NCI-H524 treated with DMSO at 0.1 percent for 48 hours (cell line): ENCODE results near the gene TGM2.

Experiments used
- DNase-seq: peaks from one replicate; lab custom pipeline; 2025; lab: John Stamatoyannopoulos, UW

Gene TGM2

DNA sequence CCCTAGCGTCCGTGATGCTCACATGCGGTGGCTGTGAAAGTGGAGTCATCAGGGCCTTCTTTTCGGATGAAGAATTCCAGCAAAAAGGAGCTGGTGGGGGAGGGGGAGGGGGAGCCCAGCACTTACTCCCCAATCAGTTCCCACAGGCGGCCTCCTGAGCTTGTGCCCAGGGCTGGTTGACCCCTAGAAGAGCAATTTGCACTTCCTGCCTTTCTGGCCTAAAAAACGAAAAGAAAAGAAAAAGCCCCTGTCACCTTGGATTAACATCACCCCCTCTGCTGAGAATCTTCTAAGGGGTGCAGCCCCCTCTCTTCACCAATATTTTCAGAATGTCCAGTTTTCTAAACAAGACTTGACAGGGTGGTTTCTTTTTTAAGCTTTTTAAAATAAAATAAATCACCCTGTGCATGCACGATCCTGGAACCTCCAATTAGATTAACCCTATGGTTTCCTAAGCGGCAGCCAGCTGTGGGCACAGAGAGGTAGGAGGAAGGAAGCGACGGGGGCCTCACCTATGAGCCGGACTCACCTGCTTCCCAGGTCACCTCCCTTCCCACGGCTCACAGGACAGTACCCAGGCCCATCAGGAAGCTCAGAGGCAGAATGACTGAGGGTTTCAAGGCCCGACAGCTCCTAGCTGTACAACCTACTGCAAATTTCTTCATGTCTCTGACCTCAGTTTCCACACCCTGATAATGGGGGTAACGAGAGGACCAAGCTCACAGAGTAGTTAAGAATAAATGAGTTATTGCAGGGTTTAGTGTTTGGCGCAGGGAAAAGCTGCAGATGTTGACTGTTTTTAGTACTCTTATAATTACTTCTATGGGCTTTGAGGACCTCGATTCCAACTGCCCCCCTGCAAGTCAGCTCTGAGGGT is 10.5 kb upstream of the TGM2 start:
- DNase-seq, result no peak

DNA sequence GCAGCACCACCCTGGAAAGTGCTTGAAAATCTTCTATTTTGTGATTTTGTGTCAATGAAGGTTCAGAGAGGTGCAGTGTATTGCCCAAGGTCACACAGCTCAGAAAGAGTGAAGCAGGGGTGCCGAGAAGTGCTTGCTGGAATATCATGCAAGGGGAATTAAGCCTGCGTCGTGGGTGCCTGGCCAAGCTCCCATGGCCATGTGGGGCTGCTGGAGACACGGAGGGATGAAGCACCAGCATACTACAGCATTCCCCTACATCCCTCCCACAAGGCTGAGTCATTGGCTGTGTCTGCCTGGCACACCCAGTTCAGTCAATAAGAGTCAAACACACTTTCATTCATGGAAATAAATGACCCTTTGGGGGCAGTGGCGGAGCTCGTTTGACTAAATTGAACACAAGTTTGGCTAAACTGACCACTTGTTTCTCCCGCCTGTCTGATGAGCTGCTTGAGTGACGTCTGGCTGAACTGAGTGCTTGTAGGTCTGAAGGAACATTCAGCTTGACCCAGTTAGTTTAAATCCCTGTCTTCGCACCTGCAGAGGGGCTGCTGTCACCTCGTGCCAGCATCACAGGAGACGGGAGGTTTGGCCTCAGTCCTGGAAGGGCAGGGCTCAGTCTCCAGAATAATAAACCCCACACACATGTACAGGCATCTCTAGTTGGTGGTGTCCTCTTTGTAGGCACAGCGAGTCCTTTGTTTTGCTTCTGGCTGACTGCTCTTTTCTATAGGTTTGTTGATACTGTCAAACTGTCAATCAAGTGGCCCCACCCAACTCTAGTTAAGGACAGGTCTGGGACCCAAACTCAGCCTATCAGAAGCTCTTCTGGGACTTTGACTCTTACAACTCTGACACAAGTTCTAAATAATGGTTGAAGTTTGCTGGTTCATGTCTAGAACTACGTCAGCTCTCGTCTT is 8.4 kb upstream of the TGM2 start:
- DNase-seq, result no peak

DNA sequence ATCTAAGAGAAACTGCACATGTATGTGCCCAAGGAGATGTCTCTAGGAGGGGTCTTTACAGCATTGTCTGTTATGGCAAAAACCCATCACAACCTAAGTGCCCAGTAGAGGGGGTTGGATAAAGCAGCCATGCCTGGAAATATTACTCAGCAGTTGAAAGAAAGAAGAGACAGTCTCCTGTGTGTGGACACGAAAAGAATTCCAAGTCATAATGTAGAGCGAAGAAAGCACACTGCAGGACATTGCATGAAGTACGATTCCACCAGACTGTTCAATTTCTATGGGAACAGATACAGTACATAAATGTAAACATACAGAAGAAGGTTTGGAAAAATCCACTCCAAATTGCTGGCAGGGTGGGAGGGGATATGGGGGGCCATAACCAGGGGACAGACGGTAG is 7.3 kb upstream of the TGM2 start:
- DNase-seq, result no peak

DNA sequence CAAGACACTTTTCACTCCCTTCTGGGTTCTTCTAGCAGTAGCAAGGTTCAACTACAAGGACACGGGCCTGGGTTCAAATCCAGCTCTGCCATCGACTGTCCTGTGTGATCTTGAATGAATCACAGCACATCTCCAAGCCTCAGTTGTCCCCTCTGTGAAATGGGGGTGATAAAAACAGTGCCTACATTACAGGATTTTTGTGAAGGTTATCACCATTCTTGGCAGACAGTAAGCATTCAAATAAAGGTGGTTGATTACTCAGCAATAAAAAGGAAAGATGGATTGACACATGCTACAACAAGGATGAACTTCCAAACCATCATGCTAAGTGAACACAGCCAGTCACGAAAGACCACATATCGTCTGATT is 6.6 kb upstream of the TGM2 start:
- DNase-seq, result no peak

DNA sequence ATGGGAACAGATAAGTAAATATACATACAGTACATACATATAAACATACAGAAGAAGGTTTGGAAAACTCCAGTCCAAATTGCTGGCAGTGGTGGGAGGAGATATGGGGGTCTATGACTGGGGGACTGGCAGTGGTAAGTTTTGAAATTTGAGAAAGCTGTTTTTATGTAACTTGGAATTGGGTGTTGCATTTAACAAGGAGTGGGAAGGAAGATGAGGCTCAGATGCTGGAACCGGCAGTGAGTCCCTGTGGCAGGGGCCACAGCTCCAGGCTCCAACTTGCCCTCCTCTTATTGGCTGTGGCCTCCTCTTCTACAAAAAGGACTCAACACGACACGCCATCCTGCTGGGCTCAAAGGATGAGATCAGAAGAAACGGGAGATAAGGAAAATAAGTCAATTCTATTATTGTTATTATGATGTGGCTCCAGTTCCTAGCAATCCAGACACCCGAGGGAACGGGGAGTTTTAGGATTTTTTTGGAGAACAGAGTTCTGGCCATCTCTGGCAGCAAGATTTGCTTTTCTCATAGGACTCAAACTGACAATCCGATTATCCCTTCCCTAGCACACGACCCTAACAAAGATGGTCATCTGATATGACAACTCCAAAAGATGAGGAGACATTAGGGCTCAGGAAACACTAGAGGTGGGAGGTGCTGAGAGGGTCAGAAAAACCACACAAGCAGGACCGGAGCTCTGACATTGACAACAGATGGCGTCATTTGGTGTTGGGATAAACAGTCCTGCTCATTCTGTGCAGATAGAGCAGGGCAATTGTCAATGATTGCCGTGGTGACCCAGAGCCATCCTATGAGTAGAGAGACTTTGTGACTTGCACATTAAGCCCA is 6.0 kb upstream of the TGM2 start:
- DNase-seq, result peak; percentile 82

DNA sequence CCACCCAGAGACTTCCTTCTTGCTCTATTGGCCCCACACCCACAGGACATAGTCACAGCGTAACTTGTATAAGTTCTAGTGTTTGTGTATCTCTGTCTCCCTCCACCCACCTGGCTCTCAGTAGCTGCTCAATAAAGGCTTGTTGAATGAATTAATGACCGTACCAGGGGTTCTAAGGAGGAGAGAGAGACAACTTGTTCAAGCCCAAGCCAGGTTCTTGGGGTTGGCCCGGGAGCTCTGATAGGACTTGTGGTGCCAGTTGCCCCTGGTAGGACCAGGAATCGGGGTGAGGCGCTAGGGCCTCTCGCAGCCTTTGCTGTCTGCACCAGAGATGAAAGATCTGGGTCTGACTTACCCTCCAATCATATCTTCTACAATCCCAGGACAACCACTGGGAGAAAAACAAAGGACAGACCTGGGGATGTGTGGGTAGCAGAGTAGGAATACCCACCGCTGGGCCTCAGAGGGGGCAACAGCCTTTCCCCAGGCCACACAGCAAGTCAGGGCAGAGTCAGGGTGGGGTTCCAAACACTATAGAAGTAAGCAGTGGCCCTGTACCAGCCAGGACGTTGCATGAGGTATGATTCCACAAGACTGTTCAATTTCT is 5.3 kb upstream of the TGM2 start:
- no peak for DNase-seq

DNA sequence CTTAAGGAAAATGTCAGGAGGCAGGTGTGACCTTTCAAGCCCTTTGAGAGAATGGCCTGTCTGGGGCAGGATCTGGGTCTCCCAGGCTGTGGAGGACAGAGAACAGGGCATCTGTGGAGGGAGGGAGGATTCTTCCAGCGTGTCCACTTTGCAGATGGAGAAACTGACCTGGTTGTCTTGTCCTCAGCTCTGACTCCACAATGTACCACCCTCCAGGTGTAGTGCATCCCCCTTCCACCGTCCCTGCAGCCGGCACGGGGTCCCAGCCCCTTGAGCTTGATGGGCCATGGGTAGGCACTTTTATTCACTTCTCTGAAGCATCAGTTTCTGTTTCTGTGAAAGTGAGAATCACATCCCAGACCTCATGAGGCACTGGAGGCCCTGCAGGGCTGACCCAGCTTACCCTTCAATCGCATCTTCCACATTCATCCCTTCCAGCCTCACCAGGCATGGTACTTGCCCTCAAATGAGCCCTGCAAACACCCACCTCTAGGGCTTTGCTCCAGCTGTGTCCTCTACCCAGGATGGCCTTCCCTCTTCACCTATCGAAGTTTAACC is 4.6 kb upstream of the TGM2 start:
- DNase-seq, result no peak

DNA sequence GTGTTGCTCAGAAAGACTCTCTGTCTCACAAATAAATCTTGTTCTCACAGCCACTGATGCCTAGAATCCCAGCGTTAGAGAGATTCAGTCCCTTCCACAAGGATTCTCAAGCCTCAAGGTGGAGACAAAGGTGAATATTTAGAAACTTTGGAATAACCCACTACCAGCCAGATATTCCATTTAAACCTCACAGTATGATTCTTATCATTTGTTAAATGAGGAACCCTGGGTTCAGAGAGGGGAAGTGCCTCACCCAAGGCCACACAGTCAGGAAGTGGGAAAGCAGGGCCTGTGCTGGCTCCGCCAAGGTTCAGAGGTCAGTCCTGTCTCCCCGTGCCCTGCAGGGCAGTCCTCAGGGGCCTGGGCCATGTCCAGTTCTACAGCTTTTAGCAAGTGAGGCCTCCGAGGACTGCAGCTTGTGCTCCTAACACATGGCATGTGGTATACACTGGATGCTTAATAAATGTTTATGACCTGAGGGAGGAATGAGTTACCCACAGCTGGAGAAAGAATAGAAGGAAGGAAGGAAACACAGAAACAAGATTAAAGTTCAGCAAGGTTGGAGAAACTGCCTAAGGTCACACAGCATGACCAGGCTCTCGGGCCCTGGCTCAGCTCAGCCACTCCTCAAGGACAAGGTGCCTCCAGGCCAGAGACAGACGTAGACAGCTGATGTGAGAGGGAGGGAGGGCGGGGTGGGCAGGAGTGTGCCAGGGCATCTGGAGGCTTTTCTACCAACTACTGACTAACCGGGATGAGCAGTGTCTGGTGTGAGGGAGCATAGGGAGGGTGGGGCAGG is 3.9 kb upstream of the TGM2 start:
- DNase-seq, result no peak

DNA sequence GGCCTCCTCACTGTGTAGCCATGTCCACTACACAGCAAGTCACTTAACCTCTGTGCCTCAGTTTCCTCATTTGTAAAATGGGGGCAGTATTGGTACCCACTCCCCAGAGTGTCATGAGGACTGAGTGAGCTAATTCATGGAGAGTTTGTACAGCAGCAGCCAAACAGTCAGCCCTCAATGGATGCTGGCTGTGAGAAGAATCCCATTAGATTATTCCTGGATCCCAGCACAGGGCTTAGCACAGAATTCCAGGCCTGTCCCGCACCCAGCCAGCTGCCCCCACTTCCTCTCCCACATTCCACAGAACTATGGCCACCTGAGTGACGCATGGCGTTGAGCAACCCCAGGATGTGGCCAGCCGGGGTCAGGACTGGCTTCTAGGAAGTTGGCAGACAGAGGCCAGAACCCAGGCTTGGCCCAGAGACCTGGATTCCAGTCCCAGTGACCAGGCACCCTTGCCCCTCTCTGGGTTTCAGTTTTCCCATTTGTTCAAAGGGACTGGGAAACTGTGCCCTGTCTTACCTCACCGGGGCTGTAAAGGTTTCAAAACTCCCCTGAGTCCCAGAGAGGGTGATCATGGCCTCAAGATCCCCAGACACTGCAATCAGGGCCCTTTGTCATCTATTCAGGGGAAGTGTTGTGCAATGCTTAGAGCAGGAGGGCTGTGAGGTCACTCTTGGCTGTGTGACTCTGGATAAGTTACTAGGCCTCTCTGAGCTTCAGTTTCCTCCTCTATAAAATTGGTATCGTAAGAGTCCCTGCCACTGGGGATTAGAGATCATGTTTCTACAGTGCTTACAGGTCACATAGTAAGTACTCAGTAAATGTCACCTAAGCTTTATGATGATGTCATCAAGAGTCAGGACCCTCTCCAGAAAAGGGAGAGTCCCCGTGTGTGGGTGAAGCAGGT is 3.0 kb upstream of the TGM2 start:
- DNase-seq, result no peak

DNA sequence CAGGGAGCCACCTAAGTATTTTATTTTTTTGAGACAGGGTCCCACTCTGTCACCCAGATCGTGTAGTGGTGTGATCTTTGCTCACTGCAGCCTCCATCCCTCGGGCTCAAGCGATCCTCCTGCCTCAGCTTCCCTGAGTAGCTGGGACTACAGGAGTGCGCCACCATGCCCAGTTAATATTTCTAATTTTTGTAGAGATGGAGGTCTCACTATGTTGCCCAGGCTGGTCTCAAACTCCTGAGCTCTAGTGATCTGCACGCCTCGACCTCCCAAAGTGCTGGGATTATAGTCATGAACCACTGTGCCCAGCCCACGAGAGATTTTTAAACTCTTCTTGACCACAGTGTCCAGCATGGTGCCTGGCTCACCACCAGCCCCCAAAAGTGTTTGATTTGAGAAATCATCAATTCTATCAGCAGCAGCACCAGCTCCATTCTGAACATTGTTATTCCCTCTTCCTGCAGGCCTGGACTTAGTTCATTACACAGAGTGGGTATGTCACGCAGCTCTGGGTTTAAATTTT is 2.3 kb upstream of the TGM2 start:
- no peak for DNase-seq

DNA sequence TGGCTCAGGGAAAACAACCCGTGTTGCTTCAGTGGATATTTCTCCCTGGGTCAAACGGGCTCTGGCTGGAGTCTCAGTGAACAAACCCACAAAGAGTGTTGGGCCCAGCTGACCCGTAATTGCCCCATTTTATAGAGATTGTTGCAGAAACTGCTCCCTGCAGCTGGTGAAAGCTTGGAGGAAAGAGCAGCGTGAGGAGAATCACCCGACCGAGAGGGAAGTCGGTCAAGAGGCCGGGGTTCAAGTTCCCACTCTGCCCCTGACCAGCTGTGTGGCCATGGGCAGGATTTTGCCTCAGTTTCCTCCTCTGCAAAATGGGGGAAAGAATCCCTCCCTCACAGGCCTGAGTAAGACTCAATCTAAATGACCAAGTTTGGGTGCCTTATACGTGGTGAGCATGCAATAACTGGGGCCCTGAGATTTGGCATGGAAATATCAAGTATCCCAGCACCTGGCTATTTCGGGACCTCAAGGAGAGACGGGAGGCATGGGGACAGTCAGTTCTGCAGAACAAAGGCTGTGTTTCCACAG is 1.7 kb upstream of the TGM2 start:
- DNase-seq, result no peak

DNA sequence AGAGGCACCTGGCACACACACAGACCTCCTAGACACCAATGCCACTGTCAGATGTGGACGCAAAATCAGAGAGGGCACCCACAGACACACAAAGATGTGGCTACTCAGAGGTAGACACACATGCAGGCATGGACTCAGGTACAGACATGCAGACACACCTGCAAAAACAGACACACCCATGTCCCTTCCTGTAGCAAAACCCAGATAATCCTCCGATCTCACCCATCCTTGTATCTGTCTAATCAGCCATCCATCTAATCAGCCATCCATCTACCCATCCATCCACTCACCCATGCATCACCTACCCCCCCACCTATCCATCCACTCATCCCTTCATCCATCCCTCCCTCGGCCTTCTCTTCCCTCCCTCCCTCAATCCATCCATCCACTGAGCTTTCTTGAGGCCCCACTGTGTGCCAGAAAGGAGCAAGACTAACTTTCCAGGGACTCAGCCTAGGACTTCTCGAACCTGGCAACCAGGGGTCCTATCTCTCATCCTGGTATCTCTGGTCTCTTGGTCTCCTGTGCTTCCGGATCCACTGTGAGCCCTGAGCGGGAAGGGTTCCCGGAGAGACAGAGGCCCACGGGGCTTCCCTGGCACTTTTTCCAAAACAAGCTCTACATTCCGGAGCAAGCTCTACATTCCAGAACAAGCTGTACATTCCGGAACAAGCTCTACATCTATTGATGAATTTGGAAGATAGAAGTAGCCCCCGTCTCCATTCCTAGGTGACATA is 1.1 kb upstream of the TGM2 start:
- DNase-seq, result no peak

DNA sequence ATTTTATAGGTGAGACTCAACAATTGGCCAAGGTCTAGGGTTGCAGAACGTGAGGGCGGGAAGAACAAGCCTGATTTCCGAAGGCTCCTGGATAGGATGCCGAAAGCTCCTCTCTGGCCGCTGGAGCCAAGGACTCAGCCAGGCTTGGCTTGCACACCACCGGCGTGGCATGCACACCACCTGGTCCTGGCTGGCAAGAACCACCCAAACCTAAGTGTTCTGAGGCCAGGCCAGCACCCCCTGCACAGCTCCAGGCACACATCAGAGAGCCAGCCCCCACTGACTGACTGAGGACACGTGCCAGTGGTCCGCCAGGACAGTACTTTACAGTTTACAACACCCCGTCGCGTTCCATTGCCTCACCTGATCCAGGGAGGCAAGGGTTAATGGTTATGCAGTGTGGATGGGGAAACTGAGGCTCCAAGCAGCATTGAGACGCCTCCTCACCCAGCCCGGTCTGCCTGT is 414 bp downstream of the TGM2 start:
- DNase-seq, result no peak

DNA sequence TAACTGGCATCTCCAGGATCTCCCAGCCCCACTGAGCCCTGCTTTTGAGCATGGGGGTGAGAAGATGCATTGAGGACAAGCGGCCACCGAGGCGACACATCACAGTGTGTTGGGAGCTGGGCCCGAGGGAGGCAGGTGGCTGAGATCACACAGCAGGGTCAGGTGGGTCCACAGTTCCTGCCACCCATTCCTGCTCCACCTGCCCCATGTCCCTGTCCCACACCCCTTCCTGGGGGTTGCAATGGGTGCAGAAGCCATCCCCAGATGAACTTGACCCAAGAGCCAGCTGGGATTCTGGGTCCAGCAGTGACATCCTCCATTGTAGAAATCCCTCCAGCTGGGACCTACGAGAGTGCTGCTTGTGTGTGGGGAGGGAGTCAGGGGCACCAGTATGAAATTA is 1.0 kb downstream of the TGM2 start:
- no peak for DNase-seq

DNA sequence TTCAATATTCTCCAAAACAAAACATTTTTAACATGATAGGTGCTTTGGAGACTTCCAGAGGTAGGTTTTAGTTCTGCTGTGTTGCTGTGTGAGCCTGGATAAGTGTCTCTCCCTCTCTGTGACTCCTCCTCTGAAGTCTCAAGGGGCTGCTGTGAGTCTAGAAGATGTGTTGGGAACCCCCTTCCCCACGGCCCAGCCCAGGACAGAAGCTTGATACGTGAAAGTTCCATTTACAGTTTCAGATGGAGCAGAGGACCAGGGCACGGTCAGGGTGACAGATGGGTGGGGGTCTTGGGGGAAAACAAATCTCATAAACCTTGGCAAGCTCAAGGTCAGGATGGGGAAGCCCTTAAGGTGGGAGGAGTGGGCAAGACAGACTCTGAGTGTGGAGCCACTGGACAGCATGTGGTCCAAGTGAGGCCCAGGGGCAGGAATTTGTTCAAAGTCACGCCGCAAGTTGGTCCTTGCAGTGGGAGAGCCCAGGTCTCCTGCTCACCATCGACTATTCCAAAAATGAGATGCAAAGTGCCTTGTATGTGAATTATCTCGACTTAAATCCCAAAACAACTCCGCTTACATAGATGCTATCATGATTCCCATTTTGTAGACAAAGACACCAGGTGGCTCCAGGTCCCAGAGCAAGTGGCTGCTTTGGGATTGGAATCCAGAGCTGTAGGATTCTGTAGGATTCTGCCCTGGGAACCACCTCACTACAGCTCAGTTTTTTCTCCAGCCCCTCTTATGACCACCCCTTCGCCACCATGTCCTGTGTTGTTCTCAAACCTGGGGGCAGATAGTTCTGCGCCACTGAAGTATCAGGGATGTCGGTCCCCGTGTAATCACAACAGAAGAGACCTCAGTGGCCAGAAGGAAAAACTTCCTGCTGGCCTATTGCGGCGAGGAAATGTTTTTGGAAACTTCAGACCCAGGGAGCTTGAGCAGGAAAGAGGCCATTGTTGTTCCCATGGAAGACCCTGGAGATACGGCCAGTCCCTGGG is 1.9 kb downstream of the TGM2 start:
- no peak for DNase-seq

DNA sequence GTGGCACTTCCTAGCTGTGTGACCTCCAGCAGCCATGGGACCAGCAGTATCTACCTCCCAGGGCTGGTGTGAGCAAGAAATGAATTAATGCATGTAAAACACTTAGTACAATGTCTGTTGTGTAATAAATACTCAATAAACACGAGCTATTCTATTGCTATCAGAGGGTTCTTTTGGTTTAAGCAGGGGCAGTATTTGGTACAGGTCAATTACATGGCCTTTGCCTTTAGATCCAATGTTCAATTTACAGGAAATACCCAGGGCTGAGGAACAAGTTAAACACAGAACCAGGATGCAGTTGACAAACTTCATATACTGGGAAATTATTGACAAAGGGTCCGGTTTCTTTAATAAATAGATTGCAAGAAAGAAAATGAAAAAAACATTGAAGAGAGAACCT is 2.9 kb downstream of the TGM2 start:
- no peak for DNase-seq

DNA sequence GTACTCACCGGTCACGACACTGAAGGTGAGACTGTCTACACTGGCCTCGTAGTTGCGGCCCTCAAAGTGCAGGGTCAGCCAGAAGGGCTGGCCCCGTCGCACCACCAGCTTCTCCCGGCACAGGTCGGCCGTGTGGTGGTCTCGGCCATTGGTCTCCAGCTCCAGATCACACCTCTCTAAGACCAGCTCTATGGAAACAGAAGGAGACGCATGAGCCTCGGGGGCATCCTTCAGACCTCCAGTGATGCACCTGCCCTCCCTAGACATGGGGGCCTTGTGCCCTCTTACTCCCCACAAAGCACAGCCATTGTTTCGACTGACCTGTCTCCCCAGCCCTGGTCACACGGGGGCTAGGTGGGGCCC is 3.7 kb downstream of the TGM2 start:
- no peak for DNase-seq
